HG02943 (cell line): Measurements from ENCODE around the gene OCEL1.

Experiments
- ATAC-seq: cut with Tn5 transposase; IDR thresholded peaks from one replicate; pipeline ENCODE4 v1.9.1; 2021; ENCODE audit warnings: mild to moderate bottlenecking, low read depth, moderate library complexity; ENCODE audit not compliant: unreplicated experiment

Gene OCEL1

DNA sequence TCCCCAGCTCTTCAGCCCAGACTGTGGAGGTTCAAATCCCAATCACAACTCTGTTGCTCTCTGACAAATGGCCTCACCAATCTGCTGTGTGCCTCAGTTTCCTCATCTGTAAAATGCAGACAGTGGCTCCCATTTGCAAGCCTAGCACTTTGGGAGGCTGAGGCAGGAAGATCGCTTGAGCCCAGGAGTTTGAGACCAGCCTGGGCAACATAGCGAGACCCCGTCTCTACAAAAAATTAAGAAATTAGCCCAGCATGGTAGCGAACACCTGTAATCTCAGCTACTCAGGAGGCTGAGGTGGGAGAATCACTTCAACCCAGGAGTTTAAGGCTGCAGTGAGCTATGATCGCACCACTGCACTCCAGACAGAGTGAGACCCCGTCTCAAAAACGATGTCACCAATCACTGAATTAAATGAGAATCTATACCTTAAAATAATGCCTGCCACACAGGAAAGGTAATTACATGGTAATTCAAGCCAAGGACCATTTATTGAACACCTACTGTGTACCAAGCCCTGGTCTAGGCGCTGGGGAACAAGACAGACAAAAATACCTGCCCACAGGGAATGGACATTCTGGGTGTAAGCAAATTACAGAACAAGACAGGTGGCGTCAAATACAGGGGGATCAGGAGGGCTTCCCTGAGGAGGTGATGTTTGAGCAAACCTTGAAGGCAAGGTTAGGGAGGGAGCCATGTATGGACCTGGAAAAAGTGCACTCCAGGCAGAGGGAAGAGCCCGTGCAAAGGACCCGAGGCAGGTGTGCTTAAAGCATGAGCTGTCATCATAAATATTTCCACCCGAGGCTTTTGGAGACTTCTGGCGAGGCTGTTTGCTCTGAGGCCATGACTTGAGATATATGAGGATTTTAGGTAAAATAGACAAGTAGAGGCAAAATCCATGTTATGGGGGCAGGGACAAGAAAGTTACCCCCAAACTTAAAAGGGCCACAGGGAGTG is 12.0 kb downstream of the OCEL1 start:
- ATAC-seq, result no peak

DNA sequence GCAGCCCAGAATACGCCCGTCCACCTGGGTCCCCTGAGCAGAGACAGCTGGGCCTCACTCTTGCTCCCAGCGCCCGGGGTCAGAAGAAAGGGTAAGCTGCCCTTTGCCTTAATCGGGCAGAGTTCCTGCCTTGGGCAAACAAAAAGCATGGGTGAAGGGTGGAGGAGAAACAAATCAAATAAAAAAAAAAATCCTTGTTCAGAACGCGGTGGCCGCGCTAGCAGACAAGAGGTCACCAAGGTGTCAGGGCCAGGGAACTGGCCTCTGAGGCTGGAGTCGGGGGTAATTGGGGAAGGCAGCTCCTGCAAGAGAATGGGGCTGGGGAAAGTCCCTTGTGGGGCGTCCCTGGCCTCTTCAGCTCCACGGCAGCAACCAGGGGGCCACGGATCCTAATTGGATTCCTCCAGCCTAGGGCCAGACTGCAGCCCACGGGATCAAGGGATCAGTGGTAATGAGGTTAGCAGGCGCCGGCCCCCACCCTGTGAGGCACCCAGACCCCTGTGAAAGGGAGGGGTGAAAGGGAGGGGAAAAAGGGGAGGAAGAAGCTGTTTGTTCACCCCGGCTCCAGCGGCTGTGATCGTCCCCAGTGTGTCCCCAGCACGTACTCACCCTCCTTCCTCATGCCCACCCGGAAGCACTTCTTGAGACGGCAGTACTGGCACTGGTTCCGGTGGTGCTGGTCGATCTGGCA is 14.2 kb downstream of the OCEL1 start:
- no peak for ATAC-seq

DNA sequence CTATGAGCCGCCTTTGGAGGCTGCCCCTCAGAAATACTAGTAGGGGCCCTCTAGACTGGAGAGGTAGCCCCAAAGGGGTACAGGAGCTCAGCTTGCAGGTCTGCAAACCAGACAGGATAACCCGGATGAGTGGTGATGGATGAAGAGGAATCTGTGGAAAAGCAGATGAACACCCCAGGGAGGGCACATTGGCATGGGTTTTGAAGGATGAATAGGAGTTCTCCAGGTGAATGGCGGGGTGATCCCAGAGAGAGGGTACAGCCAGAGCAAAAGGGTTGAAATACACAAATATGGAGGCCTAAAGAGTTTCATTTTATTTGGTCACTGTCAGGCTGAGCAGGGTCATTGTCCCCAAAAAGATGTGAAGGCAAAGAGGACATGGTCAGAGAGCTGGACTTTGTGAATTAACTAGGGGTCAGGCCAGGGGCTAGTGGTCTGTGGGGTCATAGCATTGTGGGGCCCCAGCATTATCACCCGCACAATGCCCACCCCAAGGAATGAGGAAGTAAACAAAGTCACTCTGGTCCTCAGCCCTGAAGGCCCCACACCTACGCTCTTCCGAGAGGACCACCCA is 14.9 kb downstream of the OCEL1 start:
- ATAC-seq, result no peak

DNA sequence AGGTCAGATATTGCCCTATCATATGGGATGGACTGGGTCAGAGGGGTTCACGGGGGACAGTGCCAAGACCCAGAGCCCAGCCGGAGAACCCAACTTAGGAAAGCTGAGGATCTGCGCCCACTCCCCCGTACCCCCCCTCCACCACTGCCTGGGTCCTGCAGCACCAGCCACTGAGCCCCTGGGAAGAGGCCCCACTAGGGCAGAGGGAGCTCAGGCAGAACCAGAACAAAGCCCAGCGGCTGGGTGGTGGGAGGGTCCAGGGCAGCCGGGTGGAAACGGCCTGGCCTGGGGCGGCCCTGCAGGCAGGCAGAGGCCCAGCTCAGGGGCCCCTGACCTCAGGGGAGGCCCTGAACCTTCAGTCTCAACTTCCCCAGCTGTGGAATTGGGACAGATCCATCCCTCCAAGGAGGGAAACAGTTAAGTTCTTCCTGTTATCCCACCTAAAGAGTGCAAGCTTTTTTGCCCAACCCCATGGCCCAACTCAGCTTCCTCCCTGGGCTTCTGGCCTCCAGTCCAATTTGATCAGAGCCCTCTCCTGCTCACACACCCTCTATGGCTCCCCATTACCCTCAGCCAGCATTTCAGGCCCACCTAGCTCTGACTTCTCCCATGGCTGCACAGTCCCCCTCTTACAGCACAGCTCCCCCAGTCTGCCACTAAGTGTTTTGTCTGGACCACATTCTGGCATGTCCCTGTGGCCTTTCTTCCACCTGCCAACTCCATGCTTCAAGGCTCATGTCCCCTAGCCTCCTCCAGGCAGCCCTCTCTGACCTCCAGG is 16.6 kb downstream of the OCEL1 start:
- no peak for ATAC-seq

DNA sequence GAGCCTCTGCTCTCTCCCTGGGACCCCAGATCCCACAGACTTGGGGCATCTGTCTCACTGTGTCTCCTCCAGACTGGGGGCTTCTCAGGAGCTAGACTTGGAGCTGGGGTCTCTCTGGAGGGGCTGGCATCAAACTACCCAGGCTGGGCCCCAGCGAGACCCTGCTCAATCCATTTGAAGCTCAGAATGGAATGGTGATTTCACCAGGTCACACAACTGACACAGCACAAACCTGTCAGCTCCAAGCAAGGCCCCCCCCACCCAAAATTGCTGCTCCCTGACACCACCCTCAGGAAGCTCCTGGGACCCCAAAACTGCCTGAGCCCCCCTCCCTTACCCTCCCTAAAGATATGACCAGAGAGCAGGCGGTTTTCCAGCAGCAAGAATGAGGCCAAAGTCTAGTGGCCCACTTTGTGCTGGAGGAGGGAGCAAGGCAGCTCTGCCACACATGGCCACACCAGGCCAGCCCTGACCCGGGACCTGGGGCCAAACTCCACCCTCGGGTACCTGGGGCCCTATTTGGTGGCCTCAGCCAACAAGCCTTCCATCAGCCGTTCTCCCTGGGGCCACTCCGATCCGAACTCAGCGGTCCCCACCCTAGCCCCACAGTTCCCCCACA is 17.3 kb downstream of the OCEL1 start:
- ATAC-seq, result no peak

DNA sequence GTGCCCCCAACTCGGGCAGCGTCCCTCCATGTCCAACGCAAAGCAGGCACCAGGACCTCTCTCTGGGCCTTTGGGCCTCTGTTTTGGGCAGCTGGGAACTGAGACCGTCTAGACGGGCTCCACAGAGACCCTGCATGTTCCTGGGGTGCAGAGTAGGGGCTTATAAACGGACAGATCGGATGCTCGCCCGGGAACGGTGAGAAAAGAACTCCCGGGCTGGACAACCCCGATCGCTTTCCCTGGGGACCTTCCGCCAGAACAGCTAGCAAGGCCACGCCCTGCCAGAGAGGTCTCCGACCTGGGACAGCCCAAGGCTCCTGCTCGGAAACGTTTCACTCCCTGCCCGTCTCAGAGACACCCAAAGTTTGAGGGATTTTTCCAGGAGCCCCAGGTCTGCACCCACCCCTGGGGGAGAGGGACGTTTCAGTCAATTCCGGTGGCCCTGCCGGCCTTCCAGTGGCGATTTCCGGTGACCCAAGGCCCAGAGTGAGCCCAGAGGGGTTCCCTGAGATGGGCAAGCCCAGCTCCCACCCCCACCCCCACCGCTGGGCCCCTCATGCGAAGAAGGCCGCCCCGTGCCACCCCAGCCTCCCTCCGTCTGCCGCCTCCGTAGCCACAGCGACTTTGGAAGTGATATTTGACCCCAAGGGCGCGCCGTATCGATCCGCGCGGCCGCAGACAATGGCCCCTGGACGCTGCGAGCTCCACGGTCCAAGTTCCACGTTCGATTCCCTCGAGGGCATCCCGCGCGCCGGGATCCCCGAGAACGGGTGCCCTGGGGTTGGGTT is 18.0 kb downstream of the OCEL1 start:
- ATAC-seq, result no peak

DNA sequence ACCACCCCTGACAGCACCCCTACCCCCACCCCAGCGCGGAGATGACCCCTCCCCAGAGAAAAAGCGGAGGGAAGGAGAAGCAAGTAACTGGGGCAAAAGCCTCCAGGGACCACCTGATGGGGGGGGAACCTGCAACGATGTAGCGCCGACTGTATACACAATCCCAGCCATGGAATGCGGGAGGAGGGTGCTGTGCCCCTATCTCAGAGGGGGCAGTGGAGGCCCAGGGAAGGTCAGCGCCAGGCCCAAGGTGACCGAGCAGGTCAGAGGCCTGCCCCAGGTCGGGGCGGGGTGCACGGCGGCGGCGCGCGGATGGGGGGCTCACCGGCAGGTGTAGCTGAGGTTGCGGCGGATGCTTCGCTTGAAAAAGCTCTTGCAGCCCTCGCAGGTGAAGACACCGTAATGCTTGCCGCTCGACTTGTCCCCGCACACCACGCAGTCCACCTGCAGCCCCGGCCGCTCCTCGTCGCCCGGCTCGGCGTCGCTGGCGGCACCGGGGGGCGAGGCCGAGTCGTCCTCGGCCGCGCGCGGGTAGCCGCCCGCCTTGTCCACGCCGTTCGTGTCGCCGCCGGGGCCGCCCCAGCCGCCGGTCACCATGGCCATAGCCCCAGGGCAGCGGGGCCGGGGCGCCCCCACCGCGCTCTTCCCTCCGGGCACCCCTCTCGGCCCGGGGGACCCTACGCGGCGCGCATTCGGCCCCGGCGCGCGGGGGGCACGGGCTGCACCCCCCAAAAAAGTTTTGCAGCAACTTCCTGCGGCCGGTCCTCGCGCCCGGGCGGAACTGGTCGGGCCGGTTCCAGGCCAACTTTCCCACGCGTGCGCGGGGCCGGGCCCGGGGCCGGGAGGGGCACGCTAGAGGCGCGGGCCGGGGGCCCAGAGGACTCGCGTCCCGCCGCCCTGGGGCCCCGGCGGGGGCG is 18.9 kb downstream of the OCEL1 start:
- no peak for ATAC-seq

DNA sequence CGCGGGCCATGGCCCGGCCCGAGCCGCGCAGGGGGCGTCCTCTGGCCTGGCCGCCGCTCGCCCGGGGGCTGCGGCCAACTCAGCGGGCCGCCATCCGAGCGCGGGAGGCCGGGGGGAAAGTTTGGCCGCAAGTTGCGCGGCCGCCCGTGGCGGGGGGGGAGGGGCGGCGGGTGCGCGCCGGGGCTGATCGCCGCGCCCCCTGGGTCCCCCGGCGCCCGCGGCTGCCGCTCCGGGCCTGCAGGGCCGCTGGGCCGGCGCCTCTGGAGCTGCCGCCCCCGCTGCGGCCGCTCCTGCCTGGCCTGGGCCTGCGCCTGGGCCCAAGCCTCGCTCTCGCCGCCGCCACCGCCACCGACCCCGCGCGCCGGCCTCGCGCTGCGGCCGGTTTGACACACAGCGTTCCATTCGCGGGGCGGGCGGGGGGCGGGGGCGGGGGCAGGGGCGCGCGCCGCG is 19.5 kb downstream of the OCEL1 start, which contains the start of gene NR2F6:
Gene NR2F6, minus strand, starts transcription at position 385 of the 450 bp plus-strand sequence. CDS start 699 bp downstream, outside the sequence.
- no peak for ATAC-seq

DNA sequence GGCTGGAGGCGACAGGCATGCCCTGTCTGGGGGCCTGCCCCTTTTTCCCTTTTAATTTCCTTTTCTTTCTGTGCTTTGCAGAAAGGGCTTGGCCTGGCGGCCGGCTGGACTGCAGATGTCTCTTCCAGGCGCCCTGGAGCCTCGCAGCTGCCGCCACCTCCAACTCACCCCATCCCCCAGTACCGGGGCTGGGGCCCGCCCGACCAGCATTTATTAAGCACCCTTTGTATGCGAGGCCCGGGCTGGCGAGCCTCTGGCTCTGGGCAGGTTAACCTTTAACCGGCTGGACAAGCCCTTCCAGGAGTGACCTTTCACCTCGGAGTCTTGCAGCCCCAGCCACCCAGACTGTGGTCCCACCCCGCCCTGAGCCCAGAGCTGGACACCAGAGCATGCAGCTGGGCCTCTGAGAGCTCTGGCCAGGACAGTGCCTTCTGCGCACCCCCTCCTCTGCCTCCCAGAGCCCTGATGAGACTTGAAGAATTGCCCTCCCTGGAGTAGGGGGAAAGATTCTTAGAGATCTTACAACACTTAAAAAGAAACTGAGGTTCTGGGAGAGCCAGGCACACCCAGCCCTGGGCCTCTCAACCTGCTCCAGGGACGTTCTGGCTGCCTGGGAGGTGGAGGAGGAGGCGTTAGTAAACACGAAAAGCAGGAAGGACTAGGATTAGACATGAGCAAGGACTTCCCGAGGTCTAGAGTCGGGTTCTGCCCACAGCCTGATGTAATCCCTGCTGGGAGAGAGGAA is 20.8 kb downstream of the OCEL1 start:
- ATAC-seq, result no peak

DNA sequence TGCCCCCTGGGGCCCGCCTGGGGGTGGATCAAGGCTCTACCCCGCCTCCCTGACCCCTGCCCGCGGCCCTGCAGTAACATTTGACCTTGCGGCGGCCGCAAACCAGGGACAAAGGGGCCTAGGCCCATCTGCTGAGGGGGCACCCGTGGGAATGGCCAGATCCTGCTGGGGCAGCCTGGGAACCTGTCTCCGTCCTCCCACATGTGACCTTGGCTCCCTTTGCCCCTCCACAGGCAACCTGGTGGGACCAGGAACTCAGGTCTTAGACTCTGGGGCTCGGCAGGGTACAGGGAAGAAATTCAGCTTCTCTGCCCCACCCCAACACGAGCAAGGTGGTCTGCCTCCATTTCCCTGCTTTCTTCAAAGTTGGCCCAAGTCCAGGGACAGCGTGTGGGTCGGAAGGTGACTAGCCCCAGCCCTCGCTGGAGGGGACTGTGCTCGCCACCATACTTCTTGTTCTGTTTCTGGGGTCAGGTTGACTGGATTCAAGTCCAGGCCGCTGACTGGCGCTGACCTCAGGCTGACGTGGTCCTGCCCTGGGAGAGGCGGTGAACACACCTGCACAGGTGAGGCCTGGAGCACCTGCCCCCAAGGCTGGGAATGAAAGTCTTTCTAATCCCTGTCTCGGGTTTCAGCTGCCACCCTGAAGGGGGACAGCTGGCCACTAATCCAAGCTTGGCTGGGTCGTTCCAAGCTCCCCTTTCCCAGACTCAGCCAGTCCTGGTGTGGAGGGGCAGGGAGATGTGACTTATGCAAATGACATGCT is 22.2 kb downstream of the OCEL1 start:
- ATAC-seq, result no peak

DNA sequence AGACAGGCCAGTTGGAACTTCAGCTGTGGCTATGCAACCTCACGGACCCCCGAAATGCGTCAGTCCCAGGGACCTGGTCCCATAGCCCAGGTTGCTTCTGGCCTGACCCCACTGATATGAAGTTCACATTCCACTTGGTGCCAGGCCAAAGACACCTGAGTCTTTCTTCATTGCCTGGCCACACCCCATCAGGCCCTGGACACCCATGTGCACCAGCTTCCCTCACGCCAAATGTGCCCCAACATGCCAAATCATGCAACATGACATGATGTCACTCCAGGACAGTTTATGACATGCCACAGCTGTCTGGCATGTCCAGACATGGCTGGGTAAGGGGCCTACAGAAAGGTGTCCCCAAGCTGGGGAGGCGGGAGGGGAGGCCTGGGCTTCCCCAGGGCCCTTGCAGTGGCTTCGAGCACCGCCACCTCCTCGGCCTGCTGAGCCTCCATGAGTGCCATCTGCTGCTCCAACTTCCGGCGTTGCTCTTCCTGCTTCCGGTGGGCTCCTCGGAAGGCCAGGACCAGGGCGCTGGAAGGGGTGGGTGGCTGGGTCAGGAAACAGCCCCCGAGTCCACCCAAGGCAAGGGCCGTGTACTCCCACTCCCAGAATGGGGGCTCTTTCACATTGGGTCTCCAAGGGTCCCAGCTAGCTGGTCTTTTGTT is 24.0 kb downstream of the OCEL1 start:
- ATAC-seq, result no peak

DNA sequence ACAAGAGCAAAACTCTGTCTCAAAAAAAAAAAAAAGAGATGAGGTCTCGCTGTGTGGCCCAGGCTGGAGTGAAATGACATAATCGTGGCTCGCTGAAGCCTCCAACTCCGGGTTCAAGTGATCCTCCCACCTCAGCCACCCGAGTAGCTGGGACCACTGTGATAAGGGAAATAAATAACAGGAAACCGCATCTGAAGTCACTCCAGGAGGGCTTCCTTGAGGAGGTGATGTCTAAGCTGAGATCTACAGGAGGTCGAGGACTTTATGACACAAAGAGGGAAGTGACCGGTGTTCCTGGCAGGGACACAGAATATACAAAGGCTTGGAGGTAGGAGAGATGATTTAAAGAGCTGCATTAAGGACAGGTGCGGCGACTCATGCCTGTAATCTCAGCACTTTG is 28.6 kb downstream of the OCEL1 start:
- no peak for ATAC-seq

DNA sequence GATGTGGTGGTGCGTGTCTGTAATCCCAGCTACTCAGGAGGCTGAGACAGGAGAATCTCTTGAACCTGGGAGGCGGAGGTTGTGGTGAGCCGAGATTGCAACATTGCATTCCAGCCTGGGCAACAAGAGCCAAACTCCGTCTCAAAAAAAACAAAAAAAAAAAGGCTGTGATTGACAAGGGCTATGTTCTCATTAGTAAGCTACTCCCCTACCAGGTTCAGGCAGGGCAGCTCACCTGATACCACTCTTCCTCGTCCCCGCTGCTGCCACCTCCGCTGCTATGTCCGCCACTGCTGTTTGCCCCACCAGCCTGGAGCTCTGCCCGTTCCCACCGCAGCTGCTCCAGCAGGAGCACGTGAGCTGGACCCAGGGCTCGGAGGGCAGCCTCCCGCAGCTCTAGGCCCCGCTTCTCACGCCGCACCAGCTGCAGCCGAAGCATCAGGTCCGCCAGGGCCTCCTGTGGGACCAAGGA is 29.2 kb downstream of the OCEL1 start:
- no peak for ATAC-seq

DNA sequence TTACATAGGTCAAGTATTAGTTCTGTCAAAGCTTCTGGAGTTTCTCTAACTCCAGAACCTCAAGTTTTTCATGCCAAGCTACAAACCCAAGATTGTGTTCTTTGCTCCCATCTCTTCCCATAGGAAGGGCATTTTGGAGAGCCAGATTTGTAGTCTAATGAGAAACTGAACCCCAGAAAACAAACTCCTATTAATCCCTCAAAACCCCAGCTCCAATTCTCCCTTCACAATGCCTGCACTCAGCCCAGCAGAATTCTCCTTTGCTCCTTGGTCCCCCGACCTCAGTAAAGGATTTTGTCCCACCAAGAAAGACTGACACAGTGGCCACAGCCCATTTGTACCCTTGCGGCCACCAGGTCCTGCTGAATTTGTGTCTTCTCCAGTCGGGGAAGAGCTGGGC is 30.1 kb downstream of the OCEL1 start:
- ATAC-seq, result no peak

DNA sequence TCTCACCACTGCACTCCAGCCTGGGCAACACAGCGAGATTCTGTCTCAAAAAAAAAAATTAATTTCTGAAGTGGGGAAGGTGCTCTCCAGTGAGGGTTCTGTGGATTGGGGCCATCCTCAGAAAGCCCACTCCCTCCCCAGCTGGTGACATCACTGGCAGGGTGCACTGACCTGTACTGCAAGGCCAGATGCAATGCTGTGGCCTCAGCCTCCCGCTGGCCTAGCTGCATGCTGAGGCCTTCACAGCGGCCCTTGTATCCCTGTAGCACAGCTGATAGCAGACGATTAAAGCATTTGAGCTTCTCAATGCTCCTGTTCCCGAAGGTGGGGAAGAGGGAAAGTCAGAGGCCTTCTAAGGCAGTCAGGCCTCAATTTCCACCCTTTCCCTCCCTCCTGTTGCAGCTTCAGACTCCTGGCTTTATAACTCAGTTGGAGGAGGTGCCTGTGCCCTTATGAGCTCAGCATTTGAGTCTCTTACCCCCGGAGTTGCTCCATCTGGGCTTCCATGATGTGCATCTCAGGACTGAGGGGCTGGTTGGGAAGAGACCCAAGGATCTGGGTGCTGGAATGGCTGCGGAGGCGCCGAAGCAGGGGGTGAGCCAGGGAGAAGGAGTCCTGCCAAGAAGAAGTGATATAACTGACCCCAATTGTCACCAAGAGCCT is 33.2 kb downstream of the OCEL1 start:
- no peak for ATAC-seq

DNA sequence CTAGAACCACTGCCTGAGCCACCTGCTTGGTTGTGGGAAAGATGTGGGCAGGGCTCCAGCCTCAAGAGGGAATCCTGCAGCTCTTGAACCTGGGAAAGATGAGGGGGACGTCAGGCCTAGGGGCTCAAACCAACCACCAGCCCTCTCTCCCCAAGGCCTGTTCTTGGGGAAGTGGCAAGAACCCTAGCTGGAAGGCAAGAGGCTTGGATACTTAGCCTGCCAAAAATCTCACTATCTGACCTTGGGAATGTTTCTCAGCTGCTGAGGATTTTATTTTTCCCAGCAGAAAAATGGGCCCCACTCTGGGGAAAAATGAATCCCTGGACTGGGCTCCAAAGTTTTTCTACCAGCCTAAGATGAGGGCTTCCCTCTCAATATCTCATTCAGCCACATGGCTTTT is 33.9 kb downstream of the OCEL1 start:
- ATAC-seq, result no peak
